Urothelium cell line (cell line): ENCODE data around the gene PARG.
"Not testable (repeated sequence)": the region's sequence is repeated elsewhere in the genome, so short reads cannot be mapped to it uniquely, and the experiment has no call there.

ENCODE experiments used
- DNase-seq: peaks from one replicate; pipeline ENCODE4 v3.0.0; 2011; ENCODE audit warnings: low spot score, mixed read lengths
- FAIRE-seq: peaks from 2 replicates; lab custom pipeline; 2011; peaks lifted over from hg19 to GRCh38; lab: Jason Lieb, UNC

Gene PARG

GRCh38 chr10:49941447-49942338 is at the start of gene PARG, which contains the start of gene TIMM23B:
Gene PARG, minus strand, starts transcription at chr10:49942027. Its CDS starts 302 bp downstream, at chr10:49941725.
Gene TIMM23B, plus strand, starts transcription at chr10:49942053. Its CDS starts 142 bp downstream, at chr10:49942195.
- peak; percentile 61 for FAIRE-seq
- peak; percentile 66 for DNase-seq

- not testable (repeated sequence) for DNase-seq, FAIRE-seq
These were observed 46.5 kb upstream of the PARG start, which contains the start of gene AGAP6 for GRCh38 chr10:49988376-49988775. Gene AGAP6, plus strand, starts transcription at chr10:49988406. Its CDS starts 310 bp downstream, at chr10:49988716.

GRCh38 chr10:49987207-49987606 is 45.4 kb upstream of the PARG start:
- DNase-seq, FAIRE-seq: not testable (repeated sequence)

GRCh38 chr10:49977756-49978155 is 35.9 kb upstream of the PARG start:
- DNase-seq, FAIRE-seq: not testable (repeated sequence)

- FAIRE-seq, DNase-seq: not testable (repeated sequence)
These were observed 30.3 kb upstream of the PARG start for GRCh38 chr10:49972094-49972493.

GRCh38 chr10:49971466-49971865 is 29.6 kb upstream of the PARG start:
- FAIRE-seq: not testable (repeated sequence)

GRCh38 chr10:49970331-49970857 is 28.6 kb upstream of the PARG start:
- DNase-seq, FAIRE-seq: not testable (repeated sequence)

More at GRCh38 chr10:49971466-49971865, 29.6 kb upstream of the PARG start:
- not testable (repeated sequence) for DNase-seq

GRCh38 chr10:49953122-49953521 is 11.3 kb upstream of the PARG start:
- DNase-seq, FAIRE-seq: not testable (repeated sequence)

- FAIRE-seq, DNase-seq: not testable (repeated sequence)
These were observed 10.2 kb upstream of the PARG start for GRCh38 chr10:49952006-49952405.

- FAIRE-seq, DNase-seq: not testable (repeated sequence)
These were observed 6.9 kb upstream of the PARG start for GRCh38 chr10:49948737-49949136.

- not testable (repeated sequence) for FAIRE-seq, DNase-seq
These were observed 6.3 kb upstream of the PARG start for GRCh38 chr10:49948142-49948541.

- DNase-seq, FAIRE-seq: not testable (repeated sequence)
These were observed 1.8 kb upstream of the PARG start for GRCh38 chr10:49943607-49944006.

- not testable (repeated sequence) for FAIRE-seq, DNase-seq
These were observed 495 bp upstream of the PARG start for GRCh38 chr10:49942339-49942705.

- FAIRE-seq, DNase-seq: not testable (repeated sequence)
These were observed 9.7 kb downstream of the PARG start for GRCh38 chr10:49931959-49932728.

GRCh38 chr10:49931276-49931675 is 10.6 kb downstream of the PARG start:
- DNase-seq, FAIRE-seq: not testable (repeated sequence)

- not testable (repeated sequence) for FAIRE-seq, DNase-seq
These were observed 18.3 kb downstream of the PARG start for GRCh38 chr10:49923572-49923971.

- not testable (repeated sequence) for DNase-seq, FAIRE-seq
These were observed 19.8 kb downstream of the PARG start for GRCh38 chr10:49922041-49922440.

- DNase-seq, FAIRE-seq: not testable (repeated sequence)
These were observed 23.9 kb downstream of the PARG start for GRCh38 chr10:49917927-49918326.

GRCh38 chr10:49916451-49916850 is 25.4 kb downstream of the PARG start:
- FAIRE-seq, DNase-seq: not testable (repeated sequence)

GRCh38 chr10:49910295-49910694 is 31.5 kb downstream of the PARG start:
- FAIRE-seq, DNase-seq: not testable (repeated sequence)
